ENCODE results near the gene POLR1A. TPM values are rescaled to one million over a fixed set of nuclear protein-coding genes. Genes with fewer than 3 reads are reported as not detected.

The POLR1A gene
- total and polyA plus RNA-seq, 2 of the 8 experiments (the other 6 are each of a cell fraction or from before 2014, with no cell fraction given), result 8.9 to 58.1 TPM

DNA sequence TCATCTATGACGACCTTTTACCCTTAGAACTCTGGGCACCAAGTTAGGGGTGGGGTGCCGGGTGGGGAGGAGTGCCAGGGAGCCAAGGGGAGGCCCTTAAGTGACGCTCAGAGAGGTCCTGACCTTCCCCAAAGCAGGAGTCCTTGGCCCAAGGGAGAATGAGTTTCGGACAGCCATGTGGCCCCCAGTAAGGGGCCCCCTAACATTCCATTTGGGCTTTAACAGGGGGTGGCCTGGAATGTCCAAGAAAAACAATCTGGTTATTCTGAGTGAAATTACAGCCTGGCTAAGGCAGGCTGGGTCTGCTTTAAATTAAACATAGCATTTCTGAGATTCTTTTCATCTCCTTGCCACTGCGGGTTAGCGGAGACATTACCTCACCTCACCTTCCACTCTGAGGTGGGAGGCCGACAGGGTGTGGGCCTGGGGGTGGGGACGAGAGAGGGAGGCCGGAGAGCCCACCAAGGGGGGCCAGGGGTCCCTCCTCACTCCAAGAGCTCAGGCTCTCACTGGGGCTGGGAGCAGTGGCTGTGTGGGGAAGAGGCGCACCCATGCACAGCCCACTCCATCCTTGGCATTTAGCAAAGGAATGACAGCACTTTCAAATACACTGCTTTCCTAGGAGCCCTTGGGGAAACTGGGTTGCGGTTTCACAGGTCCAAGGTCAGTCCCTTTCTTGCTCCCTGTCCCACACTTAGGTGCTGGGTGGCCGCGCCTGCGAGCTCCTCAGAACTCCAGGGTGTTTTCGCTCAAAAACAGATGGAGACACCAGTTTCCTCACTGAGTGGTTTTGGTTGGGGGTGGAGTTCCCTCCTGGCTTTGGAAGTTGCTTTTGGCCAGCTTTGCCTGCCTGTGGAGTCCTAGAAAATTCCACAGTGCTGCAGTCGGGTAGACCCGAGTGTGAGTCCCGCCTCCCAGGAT lies 107.4 kb downstream of the POLR1A start:
- H3K23ac ChIP-seq (ENCODE audit: insufficient read length), result no peak overlapping the region
- H3K56ac ChIP-seq (replicated peaks; ENCODE audit: insufficient read length, low read depth, low read length), result no peak overlapping the region
- H3K36me3 ChIP-seq (ENCODE audit: control insufficient read depth in 2 of 4, insufficient read depth in 4 of 4, low read length in 3 of 4), result no peaks in the 10 kb centered on the region
- TF ChIP-seq SUZ12 (IDR thresholded peaks at IDR 0.05; ENCODE audit: low read length), result no peak
- TF ChIP-seq TEAD4 (IDR thresholded peaks at IDR 0.05; ENCODE audit: low read depth, low read length), result peak; percentile 46; the same call in 1 of the 2 replicates
- no peaks in the 10 kb centered on the region for H3K79me1 ChIP-seq (ENCODE audit: low read depth, low read length)
- H3K4me3 ChIP-seq (ENCODE audit: extremely low read depth in 1 of 4, insufficient read depth in 2 of 4, low read depth in 3 of 4, low read length in 4 of 4), result no peak overlapping the region
- H3K9ac ChIP-seq (replicated peaks in 1 of 4; ENCODE audit: extremely low read depth in 1 of 4, low read depth in 3 of 4, low read length in 3 of 4), result no peak overlapping the region
- CTCF ChIA-PET (ENCODE audit: partially characterized antibody), result no interaction called here
- WGBS, 2 experiments (ENCODE audit: extremely low coverage in 1 of 2, insufficient coverage in 1 of 2, insufficient read length in 1 of 2, insufficient replicate concordance in 2 of 2, low coverage in 1 of 2, low lambda C conversion rate in 2 of 2, missing lambda C conversion rate in 1 of 2), result 81% methylated on average over 18 of the region's 18 CpGs; no CpG with 5 or more reads in 1 of the 2 experiments
- no peak overlapping the region for H3K4ac ChIP-seq (replicated peaks; ENCODE audit: insufficient read length, low read depth, low read length)
- H3K18ac ChIP-seq (ENCODE audit: extremely low read depth, low read length), result peak overlapping the region; percentile 19
- peaks cover 0 to 4% (median 2%) of the 10 kb centered on the region in 4 experiments; a peak in 3 of 7 replicates for H3K4me1 ChIP-seq (replicated peaks in 1 of 4; ENCODE audit: control insufficient read depth in 3 of 4, insufficient read depth in 4 of 4, low read length in 3 of 4)
- no peak overlapping the region for H3K27ac ChIP-seq (ENCODE audit: low read depth, low read length)
- H3K4me2 ChIP-seq (ENCODE audit: insufficient read depth in 1 of 2, low read depth in 2 of 2, low read length in 2 of 2), result no peak overlapping the region
- no peak overlapping the region for H2BK120ac ChIP-seq (replicated peaks; ENCODE audit: low read depth, low read length)
- no peaks in the 10 kb centered on the region for H3K27me3 ChIP-seq (replicated peaks in 1 of 4; ENCODE audit: control insufficient read depth in 3 of 4, extremely low read depth in 1 of 4, insufficient read depth in 3 of 4, low read length in 3 of 4)
- H2BK12ac ChIP-seq (ENCODE audit: low read depth, low read length), result no peak overlapping the region
- no peaks in the 10 kb centered on the region for H3K9me3 ChIP-seq (ENCODE audit: insufficient read depth in 2 of 2, low read depth in 1 of 2, low read length in 1 of 2)
- no peak overlapping the region for H2BK5ac ChIP-seq (ENCODE audit: low read depth, low read length)
- no peaks in the 10 kb centered on the region for H3K23me2 ChIP-seq (ENCODE audit: low read depth, low read length)
- H2AK5ac ChIP-seq (ENCODE audit: low read depth, low read length), result no peak overlapping the region
- no peak overlapping the region for H3K14ac ChIP-seq (ENCODE audit: insufficient read length)
- POLR2A ChIA-PET (ENCODE audit: partially characterized antibody), result interaction anchor here (1.0 kb wide), 1 partner anchor 49 kb away, joined by 3 read pairs; no protein-coding TSS in a partner anchor
- FAIRE-seq (no peak), DNase-seq (ENCODE audit: low read depth in 1 of 2, low spot score in 2 of 2) (no peak)
- 0 out of 2 replicates have a peak overlapping the region, but pooled peaks have one; percentile 20 for H2AFZ ChIP-seq (ENCODE audit: low read length)
- no peaks in the 10 kb centered on the region for H4K20me1 ChIP-seq (replicated peaks in 1 of 2; ENCODE audit: control insufficient read depth in 1 of 2, insufficient read depth in 2 of 2, low read length in 2 of 2)
- H4K91ac ChIP-seq (replicated peaks; ENCODE audit: insufficient read length, low read length), result peak overlapping the region; percentile 18
- H2BK15ac ChIP-seq (ENCODE audit: low read length), result no peak overlapping the region
- H4K5ac ChIP-seq (ENCODE audit: insufficient read length, low read depth, low read length), result no peak overlapping the region
- H2BK20ac ChIP-seq (ENCODE audit: low read length), result no peak overlapping the region
- H4K8ac ChIP-seq (ENCODE audit: extremely low read depth, insufficient read depth, low read length), result peak overlapping the region; percentile 42
- no peaks in the 10 kb centered on the region for H3K79me2 ChIP-seq (ENCODE audit: control insufficient read depth in 1 of 2, insufficient read depth in 2 of 2, low read length in 2 of 2)

All from H1 (cell line).